ENCODE measurements around the gene FAM3C.
"Not testable (repeated sequence)": the region's sequence is repeated elsewhere in the genome, so short reads cannot be mapped to it uniquely, and the experiment has no call there.

The FAM3C gene

DNA sequence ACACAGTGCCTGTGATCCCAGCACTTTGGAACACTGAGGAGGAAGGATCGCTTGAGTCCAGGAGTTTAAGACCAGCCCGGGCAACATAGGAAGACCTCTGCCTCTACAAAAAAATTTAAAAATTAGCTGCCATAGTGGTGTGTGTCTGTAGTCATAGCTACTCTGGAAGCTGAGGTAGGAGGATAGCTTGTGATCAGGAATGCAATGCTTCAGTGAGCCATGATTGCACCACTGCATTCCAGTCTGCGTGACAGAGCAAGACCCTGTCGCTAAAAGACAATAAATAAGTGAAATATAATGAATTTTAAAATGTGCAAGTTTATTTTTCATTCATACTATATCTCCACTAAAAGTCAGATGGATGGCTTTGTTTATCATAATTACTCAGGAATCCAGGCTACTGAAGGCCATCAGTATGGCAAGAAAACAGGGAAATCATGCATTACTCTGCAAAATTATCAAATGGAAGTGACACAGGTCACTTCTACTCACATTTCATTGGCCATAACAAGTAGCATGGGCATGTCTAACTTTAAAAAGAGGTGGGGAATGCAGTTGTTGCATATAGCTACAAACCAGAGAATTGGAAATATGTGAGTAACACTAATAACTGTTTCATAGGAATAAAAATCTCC lies 32.9 kb upstream of the FAM3C start:
- Histone ChIP-seq H3K27me3 (ENCODE audit: insufficient read depth, insufficient read length) (no peaks in the 10 kb centered on the region), H3K9ac (ENCODE audit: insufficient read length, low read depth) (no peak overlapping the region), H3K4me3 (ENCODE audit: insufficient read length, low read depth) (no peak overlapping the region), H3K9me3 (ENCODE audit: insufficient read depth, low read length) (no peaks in the 10 kb centered on the region), H3K36me3 (ENCODE audit: insufficient read depth, insufficient read length, low read length) (no peaks in the 10 kb centered on the region), H3K4me1 (ENCODE audit: insufficient read depth, insufficient read length) (no peaks in the 10 kb centered on the region)
- DNase-seq (ENCODE audit: low read depth, low spot score) = no peak
- no peak for TF ChIP-seq SUZ12 (IDR thresholded peaks at IDR 0.05; ENCODE audit: extremely low read depth, insufficient read depth, insufficient read length)
- no peak for TF ChIP-seq ZNF274 (IDR thresholded peaks at IDR 0.05; ENCODE audit: low read depth, low read length)
- TF ChIP-seq YY1 (IDR thresholded peaks at IDR 0.05; ENCODE audit: insufficient read depth, insufficient read length) = no peak

DNA sequence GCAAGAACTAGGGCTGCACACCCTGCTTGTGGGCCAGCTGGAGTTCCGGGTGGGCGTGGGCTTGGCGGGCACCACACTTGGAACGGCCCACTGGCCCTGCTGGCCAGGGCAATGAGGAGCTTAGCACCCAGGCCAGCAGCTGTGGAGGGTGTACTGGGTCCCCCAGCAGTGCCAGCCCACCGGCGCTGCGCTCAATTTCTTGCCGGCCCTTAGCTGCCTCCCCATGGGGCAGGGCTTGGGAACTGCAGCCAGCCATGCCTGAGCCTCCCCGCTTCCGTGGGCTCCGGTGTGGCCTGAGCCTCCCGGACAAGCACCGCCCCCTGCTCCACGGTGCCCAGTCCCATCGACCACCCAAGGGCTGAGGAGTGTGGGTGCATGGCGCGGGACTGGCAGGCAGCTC lies 25.6 kb upstream of the FAM3C start:
- H3K9me3 ChIP-seq (ENCODE audit: insufficient read depth, low read length); H3K9ac ChIP-seq (ENCODE audit: insufficient read length, low read depth); H3K4me3 ChIP-seq (ENCODE audit: insufficient read length, low read depth); DNase-seq (ENCODE audit: low read depth, low spot score); H3K27me3 ChIP-seq (ENCODE audit: insufficient read depth, insufficient read length); H3K36me3 ChIP-seq (ENCODE audit: insufficient read depth, insufficient read length, low read length); H3K4me1 ChIP-seq (ENCODE audit: insufficient read depth, insufficient read length): not testable (repeated sequence)

DNA sequence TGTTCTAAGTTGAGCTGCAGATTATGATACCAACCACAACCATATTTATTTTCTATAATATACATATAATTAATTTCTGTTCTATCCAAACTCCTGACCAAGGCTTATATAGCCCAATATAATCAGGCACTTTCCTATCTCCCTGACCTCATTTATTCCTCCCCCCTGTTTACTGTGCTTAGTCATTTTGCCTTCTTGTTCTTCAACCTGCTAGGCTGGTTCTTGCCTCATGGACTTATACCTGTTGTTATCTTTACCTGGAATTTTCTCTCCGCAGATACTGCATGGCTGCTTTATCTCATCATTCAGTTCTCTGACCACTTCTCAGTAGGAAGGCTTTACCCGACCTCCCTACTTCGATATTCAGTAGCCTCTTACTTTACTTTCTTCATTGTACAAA lies 24.9 kb upstream of the FAM3C start:
- Histone ChIP-seq H3K9me3 (ENCODE audit: insufficient read depth, low read length) (no peaks in the 10 kb centered on the region), H3K4me3 (ENCODE audit: insufficient read length, low read depth) (no peak overlapping the region), H3K4me1 (ENCODE audit: insufficient read depth, insufficient read length) (no peaks in the 10 kb centered on the region), H3K9ac (ENCODE audit: insufficient read length, low read depth) (no peak overlapping the region), H3K36me3 (ENCODE audit: insufficient read depth, insufficient read length, low read length) (no peaks in the 10 kb centered on the region), H3K27me3 (ENCODE audit: insufficient read depth, insufficient read length) (no peaks in the 10 kb centered on the region)
- TF ChIP-seq ZNF274 (IDR thresholded peaks at IDR 0.05; ENCODE audit: low read depth, low read length) = no peak
- TF ChIP-seq SUZ12 (IDR thresholded peaks at IDR 0.05; ENCODE audit: extremely low read depth, insufficient read depth, insufficient read length) = no peak
- no peak for TF ChIP-seq YY1 (IDR thresholded peaks at IDR 0.05; ENCODE audit: insufficient read depth, insufficient read length)
- no peak for DNase-seq (ENCODE audit: low read depth, low spot score)

- Histone ChIP-seq H3K4me1 (ENCODE audit: insufficient read depth, insufficient read length) (no peaks in the 10 kb centered on the region), H3K27me3 (ENCODE audit: insufficient read depth, insufficient read length) (no peaks in the 10 kb centered on the region), H3K9me3 (ENCODE audit: insufficient read depth, low read length) (no peaks in the 10 kb centered on the region), H3K4me3 (ENCODE audit: insufficient read length, low read depth) (no peak overlapping the region), H3K36me3 (ENCODE audit: insufficient read depth, insufficient read length, low read length) (no peaks in the 10 kb centered on the region), H3K9ac (ENCODE audit: insufficient read length, low read depth) (no peak overlapping the region)
- no peak for DNase-seq (ENCODE audit: low read depth, low spot score)
- TF ChIP-seq SUZ12 (IDR thresholded peaks at IDR 0.05; ENCODE audit: extremely low read depth, insufficient read depth, insufficient read length) (no peak), YY1 (IDR thresholded peaks at IDR 0.05; ENCODE audit: insufficient read depth, insufficient read length) (no peak)
Measured at GRCh38 chr7:121419201-121420148, 23.4 kb upstream of the FAM3C start.

DNA sequence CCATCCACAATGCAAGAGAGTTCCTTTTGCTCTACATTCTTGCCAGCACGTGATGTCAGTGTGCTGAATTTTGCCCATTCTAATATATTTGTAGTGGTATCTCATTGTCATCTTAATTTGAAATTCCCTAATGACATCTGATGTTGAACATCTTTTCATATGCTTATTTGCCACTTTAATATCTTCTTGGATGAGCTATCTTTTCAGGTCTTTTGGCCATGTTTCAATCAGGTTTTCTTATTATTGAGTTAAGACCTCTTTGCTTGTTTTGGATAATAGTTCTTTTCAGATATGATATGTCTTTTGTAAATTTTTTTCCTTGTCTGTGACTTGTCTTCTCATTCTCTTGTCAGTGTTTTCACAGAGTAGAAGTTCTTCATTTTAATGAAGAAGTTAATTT lies 20.4 kb upstream of the FAM3C start:
- Histone ChIP-seq H3K9ac (ENCODE audit: insufficient read length, low read depth) (no peak overlapping the region), H3K4me3 (ENCODE audit: insufficient read length, low read depth) (no peak overlapping the region), H3K36me3 (ENCODE audit: insufficient read depth, insufficient read length, low read length) (no peaks in the 10 kb centered on the region), H3K27me3 (ENCODE audit: insufficient read depth, insufficient read length) (no peaks in the 10 kb centered on the region), H3K4me1 (ENCODE audit: insufficient read depth, insufficient read length) (no peaks in the 10 kb centered on the region), H3K9me3 (ENCODE audit: insufficient read depth, low read length) (no peaks in the 10 kb centered on the region)
- TF ChIP-seq SUZ12 (IDR thresholded peaks at IDR 0.05; ENCODE audit: extremely low read depth, insufficient read depth, insufficient read length) = no peak
- TF ChIP-seq YY1 (IDR thresholded peaks at IDR 0.05; ENCODE audit: insufficient read depth, insufficient read length) = no peak
- no peak for TF ChIP-seq ZNF274 (IDR thresholded peaks at IDR 0.05; ENCODE audit: low read depth, low read length)
- no peak for DNase-seq (ENCODE audit: low read depth, low spot score)

GRCh38 chr7:121414436-121414835 lies 18.3 kb upstream of the FAM3C start:
- no peak overlapping the region for H3K9ac ChIP-seq (ENCODE audit: insufficient read length, low read depth)
- no peaks in the 10 kb centered on the region for H3K27me3 ChIP-seq (ENCODE audit: insufficient read depth, insufficient read length)

GRCh38 chr7:121411597-121411979 lies 15.5 kb upstream of the FAM3C start:
- Histone ChIP-seq H3K9ac (ENCODE audit: insufficient read length, low read depth) (no peak overlapping the region), H3K4me3 (ENCODE audit: insufficient read length, low read depth) (no peak overlapping the region), H3K4me1 (ENCODE audit: insufficient read depth, insufficient read length) (no peaks in the 10 kb centered on the region), H3K27me3 (ENCODE audit: insufficient read depth, insufficient read length) (no peaks in the 10 kb centered on the region), H3K36me3 (ENCODE audit: insufficient read depth, insufficient read length, low read length) (no peaks in the 10 kb centered on the region), H3K9me3 (ENCODE audit: insufficient read depth, low read length) (no peaks in the 10 kb centered on the region)
- DNase-seq (ENCODE audit: low read depth, low spot score) = no peak
- TF ChIP-seq YY1 (IDR thresholded peaks at IDR 0.05; ENCODE audit: insufficient read depth, insufficient read length) = no peak
- no peak for TF ChIP-seq SUZ12 (IDR thresholded peaks at IDR 0.05; ENCODE audit: extremely low read depth, insufficient read depth, insufficient read length)
- TF ChIP-seq ZNF274 (IDR thresholded peaks at IDR 0.05; ENCODE audit: low read depth, low read length) = no peak

More at GRCh38 chr7:121414436-121414835, 18.3 kb upstream of the FAM3C start:
- no peak for DNase-seq (ENCODE audit: low read depth, low spot score)
- no peak for TF ChIP-seq YY1 (IDR thresholded peaks at IDR 0.05; ENCODE audit: insufficient read depth, insufficient read length)
- no peak for TF ChIP-seq SUZ12 (IDR thresholded peaks at IDR 0.05; ENCODE audit: extremely low read depth, insufficient read depth, insufficient read length)
- TF ChIP-seq ZNF274 (IDR thresholded peaks at IDR 0.05; ENCODE audit: low read depth, low read length) = no peak
- no peak overlapping the region for H3K4me3 ChIP-seq (ENCODE audit: insufficient read length, low read depth)
- no peaks in the 10 kb centered on the region for H3K36me3 ChIP-seq (ENCODE audit: insufficient read depth, insufficient read length, low read length)
- H3K9me3 ChIP-seq (ENCODE audit: insufficient read depth, low read length) = no peaks in the 10 kb centered on the region
- H3K4me1 ChIP-seq (ENCODE audit: insufficient read depth, insufficient read length) = no peaks in the 10 kb centered on the region
